Tibial nerve (tissue), 4 donors: ENCODE results near the gene WIPF1. TPM values are rescaled to one million over a fixed set of nuclear protein-coding genes. Genes with fewer than 3 reads are reported as not detected.
A peak's percentile ranks its signal among the peaks of the same experiment; 100 is the strongest.

Experiments
- DNase-seq, 2 donors: peaks; one replicate each; pipeline ENCODE4 v3.0.0-alpha.2; 2019; ENCODE audit warnings: low spot score in 2 of 2
- H3K27ac ChIP-seq, 4 donors: fragments of 200-600 bp; sonication (generic) in 3 of 4; one replicate each; pipeline ENCODE4 v1.5.1; 2017 to 2019; ENCODE audit warnings: mild to moderate bottlenecking in 1 of 4
- H3K27me3 ChIP-seq, 2 donors: fragments of 200-600 bp; sonication (generic) in 1 of 2; one replicate each; pipeline versions ENCODE4 v1.5.1 to v1.6.0; 2017 to 2019
- H3K36me3 ChIP-seq, 3 donors: fragments of 200-600 bp; sonication (generic); one replicate each; pipeline ENCODE4 v1.5.1; 2018 to 2019
- H3K4me1 ChIP-seq, 4 donors: fragments of 200-600 bp; sonication (generic) in 3 of 4; one replicate each; pipeline ENCODE4 v1.5.1; 2017 to 2019
- H3K4me3 ChIP-seq, 4 donors: fragments of 200-600 bp; sonication (generic) in 3 of 4; one replicate each; pipeline ENCODE4 v1.5.1; 2017 to 2019; ENCODE audit warnings: mild to moderate bottlenecking in 1 of 4, moderate library complexity in 1 of 4
- H3K9me3 ChIP-seq, 4 donors: fragments of 200-600 bp; sonication (generic) in 3 of 4; one replicate each; pipeline ENCODE4 v1.5.1; 2017 to 2019
- CTCF ChIP-seq, 5 experiments: fragments of 200-600 bp in 3 of 5; fragments of 450-650 bp in 2 of 5; sonication (generic) in 3 of 5; IDR thresholded peaks; one replicate each; pipeline ENCODE4 v1.5.1; 2016 to 2019; ENCODE audit warnings: antibody characterized with exemption in 5 of 5, mild to moderate bottlenecking in 3 of 5, moderate library complexity in 2 of 5
- EP300 ChIP-seq, 2 donors: sonication (generic); formaldehyde crosslinking; IDR thresholded peaks; one replicate each; pipeline ENCODE4 v1.6.1; 2017; ENCODE audit warnings: antibody characterized with exemption in 2 of 2, mild to moderate bottlenecking in 1 of 2
- POLR2A ChIP-seq, 2 donors: fragments of 450-650 bp; IDR thresholded peaks; one replicate each; pipeline ENCODE4 v1.6.1; 2017; ENCODE audit warnings: antibody characterized with exemption in 2 of 2, mild to moderate bottlenecking in 2 of 2, moderate library complexity in 2 of 2
- WGBS, 2 donors: methylation state at CpG; one replicate each; pipeline ENCODE4 v1.1.5; 2018; 5-methylcytosine and 5-hydroxymethylcytosine counted together
- total RNA-seq, 4 donors: library from RNA; depleted of rRNA; stranded (reverse); fragments of >200 nt; gene quantifications; one replicate each; pipeline ENCODE4 v1.1.0, GENCODE V29; 2016

The WIPF1 gene
- total RNA-seq, 4 donors from 2014 or later, result 43.2 to 63.8 (median 52.9) TPM

- H3K27me3 ChIP-seq, result no peaks in the 10 kb centered on the region
- H3K9me3 ChIP-seq, result no peaks in the 10 kb centered on the region
- 84 to 89% methylated on average over 3 of the region's 3 CpGs for WGBS, 2 donors
- no peak overlapping the region for H3K4me3 ChIP-seq
- peak overlapping the region in 1 of 4 donors; percentile 8 for H3K27ac ChIP-seq
- TF ChIP-seq EP300 (IDR thresholded peaks at IDR 0.05) (no peak), POLR2A (IDR thresholded peaks at IDR 0.05) (no peak), CTCF (IDR thresholded peaks at IDR 0.05) (no peak)
- no peak for DNase-seq
- peaks cover 0 to 78% (median 14%) of the 10 kb centered on the region in 3 donors for H3K36me3 ChIP-seq
- H3K4me1 ChIP-seq, result peaks cover 0 to 26% (median 0%) of the 10 kb centered on the region in 4 donors
Observed at GRCh38 chr2:174572556-174572955, 25.0 kb downstream of the WIPF1 start.

GRCh38 chr2:174571669-174572323, 25.8 kb downstream of the WIPF1 start:
- Histone ChIP-seq H3K4me1 (peaks cover 0 to 26% (median 0%) of the 10 kb centered on the region in 4 donors), H3K27ac (no peak overlapping the region), H3K27me3 (no peaks in the 10 kb centered on the region), H3K9me3 (no peaks in the 10 kb centered on the region), H3K36me3 (peaks cover 0 to 82% (median 19%) of the 10 kb centered on the region in 3 donors), H3K4me3 (no peak overlapping the region)
- TF ChIP-seq EP300 (IDR thresholded peaks at IDR 0.05) (no peak), CTCF (IDR thresholded peaks at IDR 0.05) (no peak), POLR2A (IDR thresholded peaks at IDR 0.05) (no peak)
- DNase-seq, result no peak
- WGBS, 2 donors, result 92% methylated on average over 30 to 33 of the region's 33 CpGs

- H3K36me3 ChIP-seq, result peaks cover 0 to 86% (median 19%) of the 10 kb centered on the region in 3 donors
- no peak overlapping the region for H3K27ac ChIP-seq
- WGBS, 2 donors, result 84 to 85% methylated on average over 8 of the region's 8 CpGs
- H3K27me3 ChIP-seq, result no peaks in the 10 kb centered on the region
- H3K9me3 ChIP-seq, result no peaks in the 10 kb centered on the region
- no peak overlapping the region for H3K4me3 ChIP-seq
- TF ChIP-seq EP300 (IDR thresholded peaks at IDR 0.05) (no peak), CTCF (IDR thresholded peaks at IDR 0.05) (no peak), POLR2A (IDR thresholded peaks at IDR 0.05) (no peak)
- peaks cover 0 to 26% (median 0%) of the 10 kb centered on the region in 4 donors for H3K4me1 ChIP-seq
- DNase-seq, result no peak
Observed at GRCh38 chr2:174570318-174570958, 27.2 kb downstream of the WIPF1 start.

- H3K4me3 ChIP-seq, result no peak overlapping the region
- H3K9me3 ChIP-seq, result no peaks in the 10 kb centered on the region
- no peaks in the 10 kb centered on the region for H3K27me3 ChIP-seq
- TF ChIP-seq POLR2A (IDR thresholded peaks at IDR 0.05), result no peak
- H3K27ac ChIP-seq, result no peak overlapping the region
- H3K4me1 ChIP-seq, result peaks cover 0 to 24% (median 0%) of the 10 kb centered on the region in 4 donors
- 33 to 45% methylated on average over 1 of the region's 1 CpG for WGBS, 2 donors
- peaks cover 0 to 86% (median 19%) of the 10 kb centered on the region in 3 donors for H3K36me3 ChIP-seq
- DNase-seq, result no peak
Observed at GRCh38 chr2:174569678-174570077, 27.9 kb downstream of the WIPF1 start.

GRCh38 chr2:174568425-174568824, 29.2 kb downstream of the WIPF1 start:
- H3K9me3 ChIP-seq, result no peaks in the 10 kb centered on the region
- H3K36me3 ChIP-seq, result peaks cover 0 to 90% (median 19%) of the 10 kb centered on the region in 3 donors
- no peaks in the 10 kb centered on the region for H3K27me3 ChIP-seq
- TF ChIP-seq POLR2A (IDR thresholded peaks at IDR 0.05), result no peak
- DNase-seq, result no peak
- no peak overlapping the region for H3K27ac ChIP-seq
- H3K4me3 ChIP-seq, result no peak overlapping the region
- peaks cover 0 to 19% (median 0%) of the 10 kb centered on the region in 4 donors for H3K4me1 ChIP-seq

GRCh38 chr2:174566871-174567270, 30.7 kb downstream of the WIPF1 start:
- H3K9me3 ChIP-seq, result no peaks in the 10 kb centered on the region
- H3K4me1 ChIP-seq, result peaks cover 0 to 23% (median 3%) of the 10 kb centered on the region in 4 donors
- TF ChIP-seq EP300 (IDR thresholded peaks at IDR 0.05), result no peak
- TF ChIP-seq CTCF (IDR thresholded peaks at IDR 0.05), result no peak
- TF ChIP-seq POLR2A (IDR thresholded peaks at IDR 0.05), result no peak
- H3K27me3 ChIP-seq, result no peaks in the 10 kb centered on the region
- H3K27ac ChIP-seq, result no peak overlapping the region
- H3K36me3 ChIP-seq, result peaks cover 0 to 82% (median 14%) of the 10 kb centered on the region in 3 donors
- WGBS, 2 donors, result 91 to 94% methylated on average over 9 of the region's 9 CpGs
- DNase-seq, result no peak
- no peak overlapping the region for H3K4me3 ChIP-seq
